Activated naive CD8-positive, alpha-beta T cell (primary cell): ENCODE data around the gene TTC27.
"Not testable (repeated sequence)": the region's sequence is repeated elsewhere in the genome, so short reads cannot be mapped to it uniquely, and the experiment has no call there.

ENCODE experiments used
- H3K27ac Mint-ChIP-seq: one replicate; pipeline ENCODE4 v1.8.0; 2021; ENCODE audit warnings: mixed read lengths
- H3K27me3 Mint-ChIP-seq: one replicate; pipeline ENCODE4 v1.8.0; 2021; ENCODE audit warnings: mixed read lengths
- H3K36me3 Mint-ChIP-seq: one replicate; pipeline ENCODE4 v1.8.0; 2021; ENCODE audit warnings: mixed read lengths
- H3K4me1 Mint-ChIP-seq: one replicate; pipeline ENCODE4 v1.8.0; 2021; ENCODE audit warnings: low read depth, mixed read lengths
- H3K4me3 Mint-ChIP-seq: one replicate; pipeline ENCODE4 v1.8.0; 2021; ENCODE audit warnings: mild to moderate bottlenecking, mixed read lengths
- H3K9me3 Mint-ChIP-seq: one replicate; pipeline ENCODE4 v1.8.0; 2021; ENCODE audit warnings: low read depth, mixed read lengths

TTC27 gene

GRCh38 chr2:32865399-32866068, 237.7 kb downstream of the TTC27 start:
- Mint-ChIP-seq H3K27ac (no peak overlapping the region), H3K9me3 (no peaks in the 10 kb centered on the region), H3K4me3 (no peak overlapping the region), H3K4me1 (no peaks in the 10 kb centered on the region), H3K27me3 (no peaks in the 10 kb centered on the region), H3K36me3 (no peaks in the 10 kb centered on the region)

- not testable (repeated sequence) for H3K36me3 Mint-ChIP-seq, H3K9me3 Mint-ChIP-seq, H3K4me3 Mint-ChIP-seq, H3K4me1 Mint-ChIP-seq, H3K27ac Mint-ChIP-seq, H3K27me3 Mint-ChIP-seq
These were observed 238.6 kb downstream of the TTC27 start for GRCh38 chr2:32866462-32866861.
